HepG2 (cell line): ENCODE data around the gene DDX17.
A peak's percentile ranks its signal among the peaks of the same experiment; 100 is the strongest.

Source experiments
- KAT7 ChIP-seq: IDR thresholded peaks from 2 replicates; pipeline ENCODE4 v1.6.1; 2018; ENCODE audit warnings: borderline replicate concordance, missing compliant biosample characterization
- MAX ChIP-seq: IDR thresholded peaks from 2 replicates; pipeline ENCODE4 v1.6.1; 2012; ENCODE audit warnings: inconsistent platforms

- TF ChIP-seq MAX, result peak; percentile 67; the same call in 1 of the 2 replicates
- TF ChIP-seq KAT7 (CRISPR knock-in tag), result peak; percentile 47; the same call in 1 of the 2 replicates
Measured at GRCh38 chr22:38467904-38468442, 38.1 kb downstream of the DDX17 start, which contains the start of gene KDELR3.
